Measurements from ENCODE around the gene DCUN1D5. TPM values are rescaled to one million over a fixed set of nuclear protein-coding genes. Genes with fewer than 3 reads are reported as not detected.

DCUN1D5 gene
- 10 to 100 TPM; 23.1 to 25.9 TPM for total RNA-seq

GRCh38 chr11:103091801-103092524, at the start of gene DCUN1D5:
DCUN1D5 (minus strand) TSS chr11:103092160; CDS start chr11:103091872, 288 bp downstream.
- H3K27me3 Mint-ChIP-seq = peaks cover 17% of the 10 kb centered on the region
- no peaks in the 10 kb centered on the region for H3K9me3 Mint-ChIP-seq
- DNase-seq (peak; percentile 93), ATAC-seq (ENCODE audit: low read depth) (peak; percentile 92)
- H3K36me3 Mint-ChIP-seq = peaks cover 9% of the 10 kb centered on the region
- POLR2A ChIA-PET = interaction anchor here (1.0 to 2.3 kb wide), 8 partner anchors 9 to 92 kb away, joined by 3 to 39 read pairs (median 3); partner anchors contain the start of gene DYNC2H1
- peaks cover 22% of the 10 kb centered on the region for H3K4me1 Mint-ChIP-seq
- peak within 1 kb of the TSS; percentile 99 for H3K4me3 Mint-ChIP-seq
- peak within 1 kb of the TSS; percentile 97 for H3K27ac Mint-ChIP-seq

GRCh38 chr11:103125462-103125861, 33.5 kb upstream of the DCUN1D5 start:
- no peak for DNase-seq
- Mint-ChIP-seq H3K27ac (no peak overlapping the region), H3K27me3 (no peaks in the 10 kb centered on the region), H3K9me3 (no peaks in the 10 kb centered on the region), H3K36me3 (no peaks in the 10 kb centered on the region), H3K4me3 (no peak overlapping the region), H3K4me1 (no peaks in the 10 kb centered on the region)
- ATAC-seq (ENCODE audit: low read depth) = no peak
- POLR2A ChIA-PET = no interaction called here

GRCh38 chr11:103114836-103115235, 22.9 kb upstream of the DCUN1D5 start:
- POLR2A ChIA-PET = no interaction called here
- Mint-ChIP-seq H3K27ac (no peak overlapping the region), H3K4me1 (peaks cover 2% of the 10 kb centered on the region), H3K9me3 (no peaks in the 10 kb centered on the region), H3K27me3 (peaks cover 1% of the 10 kb centered on the region), H3K4me3 (no peak overlapping the region), H3K36me3 (peaks cover 3% of the 10 kb centered on the region)
- DNase-seq (no peak), ATAC-seq (ENCODE audit: low read depth) (no peak)

- H3K4me1 Mint-ChIP-seq = peaks cover 12% of the 10 kb centered on the region
- no peak overlapping the region for H3K27ac Mint-ChIP-seq
- H3K27me3 Mint-ChIP-seq = peaks cover 1% of the 10 kb centered on the region
- no peaks in the 10 kb centered on the region for H3K9me3 Mint-ChIP-seq
- POLR2A ChIA-PET = no interaction called here
- DNase-seq = no peak
- H3K4me3 Mint-ChIP-seq = no peak overlapping the region
- ATAC-seq (ENCODE audit: low read depth) = no peak
- peaks cover 3% of the 10 kb centered on the region for H3K36me3 Mint-ChIP-seq
Measured at GRCh38 chr11:103112364-103112763, 20.4 kb upstream of the DCUN1D5 start.

- Mint-ChIP-seq H3K27me3 (peaks cover 3% of the 10 kb centered on the region), H3K4me3 (no peak overlapping the region), H3K9me3 (no peaks in the 10 kb centered on the region), H3K36me3 (peaks cover 3% of the 10 kb centered on the region), H3K4me1 (peaks cover 12% of the 10 kb centered on the region), H3K27ac (no peak overlapping the region)
- no peak for ATAC-seq (ENCODE audit: low read depth)
- DNase-seq = no peak
- POLR2A ChIA-PET = no interaction called here
Measured at GRCh38 chr11:103111400-103111799, 19.4 kb upstream of the DCUN1D5 start.

GRCh38 chr11:103110391-103110790, 18.4 kb upstream of the DCUN1D5 start:
- H3K9me3 Mint-ChIP-seq = no peaks in the 10 kb centered on the region
- H3K36me3 Mint-ChIP-seq = peaks cover 3% of the 10 kb centered on the region
- peaks cover 12% of the 10 kb centered on the region for H3K4me1 Mint-ChIP-seq
- peaks cover 8% of the 10 kb centered on the region for H3K27me3 Mint-ChIP-seq
- no peak for ATAC-seq (ENCODE audit: low read depth)
- POLR2A ChIA-PET = no interaction called here
- no peak overlapping the region for H3K27ac Mint-ChIP-seq
- DNase-seq = no peak
- H3K4me3 Mint-ChIP-seq = peak overlapping the region; percentile 94

- Mint-ChIP-seq H3K27ac (peak overlapping the region; percentile 87), H3K4me1 (peaks cover 12% of the 10 kb centered on the region), H3K36me3 (peaks cover 3% of the 10 kb centered on the region), H3K27me3 (peaks cover 8% of the 10 kb centered on the region), H3K4me3 (peak overlapping the region; percentile 94), H3K9me3 (no peaks in the 10 kb centered on the region)
- POLR2A ChIA-PET = interaction anchor here (0.8 to 3.0 kb wide), 4 partner anchors 18 to 74 kb away, joined by 3 to 39 read pairs (median 4); partner anchors contain the start of gene DCUN1D5
- ATAC-seq (ENCODE audit: low read depth) = peak; percentile 40
- no peak for DNase-seq
Measured at GRCh38 chr11:103109818-103110388, 17.9 kb upstream of the DCUN1D5 start.

- Mint-ChIP-seq H3K9me3 (no peaks in the 10 kb centered on the region), H3K27me3 (peaks cover 13% of the 10 kb centered on the region), H3K4me3 (peak within 1 kb of the TSS; percentile 94), H3K4me1 (peaks cover 12% of the 10 kb centered on the region), H3K27ac (peak within 1 kb of the TSS; percentile 87), H3K36me3 (peaks cover 3% of the 10 kb centered on the region)
- ATAC-seq (ENCODE audit: low read depth) (peak; percentile 91), DNase-seq (peak; percentile 95)
- POLR2A ChIA-PET = interaction anchor here (0.6 to 3.0 kb wide), 5 partner anchors 17 to 1593 kb away, joined by 3 to 39 read pairs (median 4); partner anchors contain the start of gene DCUN1D5
Measured at GRCh38 chr11:103108933-103109817, 17.2 kb upstream of the DCUN1D5 start, which contains the start of gene DYNC2H1. DYNC2H1 (plus strand) TSS chr11:103109426; CDS start chr11:103109575, 149 bp downstream.

- POLR2A ChIA-PET = no interaction called here
- Mint-ChIP-seq H3K27me3 (peaks cover 31% of the 10 kb centered on the region), H3K9me3 (no peaks in the 10 kb centered on the region), H3K4me3 (no peak overlapping the region), H3K27ac (no peak overlapping the region), H3K36me3 (peaks cover 2% of the 10 kb centered on the region), H3K4me1 (peaks cover 7% of the 10 kb centered on the region)
- no peak for ATAC-seq (ENCODE audit: low read depth)
- DNase-seq = no peak
Measured at GRCh38 chr11:103097279-103097678, 5.3 kb upstream of the DCUN1D5 start.

- H3K27ac Mint-ChIP-seq = peak overlapping the region; percentile 97
- DNase-seq = peak; percentile 62
- H3K36me3 Mint-ChIP-seq = peaks cover 12% of the 10 kb centered on the region
- peak; percentile 51 for ATAC-seq (ENCODE audit: low read depth)
- no peaks in the 10 kb centered on the region for H3K9me3 Mint-ChIP-seq
- H3K4me1 Mint-ChIP-seq = peaks cover 25% of the 10 kb centered on the region
- peaks cover 15% of the 10 kb centered on the region for H3K27me3 Mint-ChIP-seq
- POLR2A ChIA-PET = interaction anchor here (0.5 to 2.3 kb wide), 8 partner anchors 10 to 93 kb away, joined by 3 to 39 read pairs (median 3); partner anchors contain the start of gene DYNC2H1
- H3K4me3 Mint-ChIP-seq = peak overlapping the region; percentile 99
Measured at GRCh38 chr11:103091064-103091800, 728 bp downstream of the DCUN1D5 start.

GRCh38 chr11:103086461-103086860, 5.5 kb downstream of the DCUN1D5 start:
- ATAC-seq (ENCODE audit: low read depth) = no peak
- POLR2A ChIA-PET = interaction anchor here (1.5 kb wide), 1 partner anchor 23 kb away, joined by 4 read pairs; the partner anchor contains the start of gene DYNC2H1
- H3K27ac Mint-ChIP-seq = no peak overlapping the region
- no peak overlapping the region for H3K4me3 Mint-ChIP-seq
- DNase-seq = no peak
- H3K4me1 Mint-ChIP-seq = peaks cover 21% of the 10 kb centered on the region
- H3K9me3 Mint-ChIP-seq = no peaks in the 10 kb centered on the region
- H3K36me3 Mint-ChIP-seq = peaks cover 14% of the 10 kb centered on the region
- H3K27me3 Mint-ChIP-seq = no peaks in the 10 kb centered on the region

GRCh38 chr11:103085758-103086365, 6.1 kb downstream of the DCUN1D5 start:
- H3K36me3 Mint-ChIP-seq = peaks cover 14% of the 10 kb centered on the region
- DNase-seq = no peak
- no peak overlapping the region for H3K27ac Mint-ChIP-seq
- H3K27me3 Mint-ChIP-seq = no peaks in the 10 kb centered on the region
- POLR2A ChIA-PET = interaction anchor here (1.5 kb wide), 1 partner anchor 23 kb away, joined by 4 read pairs; the partner anchor contains the start of gene DYNC2H1
- H3K4me1 Mint-ChIP-seq = peaks cover 19% of the 10 kb centered on the region
- no peaks in the 10 kb centered on the region for H3K9me3 Mint-ChIP-seq
- no peak for ATAC-seq (ENCODE audit: low read depth)
- H3K4me3 Mint-ChIP-seq = no peak overlapping the region

All from activated naive CD8-positive, alpha-beta T cell treated with anti-CD3 and anti-CD28 coated beads, Interleukin-2, amount 10 ng/mL, durations not matched to agents 7 days and 5 days (primary cell).